Osteoblast (primary cell): Measurements from ENCODE around the gene TNS3. TPM values are rescaled to one million over a fixed set of nuclear protein-coding genes. Genes with fewer than 3 reads are reported as not detected.

Experiments
- DNase-seq: peaks from one replicate; pipeline ENCODE4 v3.0.0; 2011; ENCODE audit warnings: low spot score, mixed read lengths; ENCODE audit not compliant: insufficient read length; ENCODE audit errors: missing footprints
- H2AFZ ChIP-seq: 2 replicates; pipeline ENCODE4 v1.6.0; 2011; ENCODE audit warnings: mild to moderate bottlenecking, low read length
- H3K27ac ChIP-seq: 2 replicates; pipeline ENCODE4 v1.5.1; 2011; ENCODE audit warnings: mild to moderate bottlenecking, low read depth, low read length, moderate library complexity
- H3K27me3 ChIP-seq: 2 replicates; pipeline ENCODE4 v1.6.0; 2012; ENCODE audit warnings: mild to moderate bottlenecking, control low read depth, inconsistent platforms, low read length, moderate library complexity; ENCODE audit not compliant: insufficient read depth
- H3K36me3 ChIP-seq: 2 replicates; pipeline ENCODE4 v1.5.1; 2011; ENCODE audit warnings: mild to moderate bottlenecking, low read length, control low read depth, moderate library complexity; ENCODE audit not compliant: insufficient read depth
- H3K4me1 ChIP-seq: 2 replicates; pipeline ENCODE4 v1.5.1; 2011; ENCODE audit warnings: mild to moderate bottlenecking, low read length, control low read depth, moderate library complexity; ENCODE audit not compliant: insufficient read depth
- H3K4me2 ChIP-seq: 2 replicates; pipeline ENCODE4 v1.6.0; 2011; ENCODE audit warnings: mild to moderate bottlenecking, low read length; ENCODE audit not compliant: insufficient read depth
- H3K4me3 ChIP-seq: fragments of 200-600 bp; sonication (generic); 3 replicates; pipeline ENCODE4 v1.5.1; 2012; ENCODE audit warnings: mild to moderate bottlenecking, low read length, inconsistent platforms; ENCODE audit not compliant: insufficient read depth
- H3K79me2 ChIP-seq: 2 replicates; pipeline ENCODE4 v1.6.0; 2012; ENCODE audit warnings: mild to moderate bottlenecking, low read length, control low read depth, inconsistent platforms; ENCODE audit not compliant: insufficient read depth
- H3K9me3 ChIP-seq: 2 replicates; pipeline ENCODE4 v1.5.1; 2011; ENCODE audit warnings: low read depth, low read length, control low read depth
- H4K20me1 ChIP-seq: 2 replicates; pipeline ENCODE4 v1.6.0; 2012; ENCODE audit warnings: mild to moderate bottlenecking, low read length, control low read depth; ENCODE audit not compliant: insufficient read depth
- total RNA-seq: library from RNA; depleted of rRNA; stranded (reverse); fragments of >200 nt; gene quantifications from 2 replicates; pipeline ENCODE4 v1.2.3, GENCODE V29; 2012
- TF ChIP-seq, protein P1 (sequence below): IDR thresholded peaks from 2 replicates; pipeline ENCODE4 v1.5.1; 2011; ENCODE audit warnings: mild to moderate bottlenecking, low read depth, low read length, moderate library complexity; ENCODE audit errors: extremely low read depth

The TNS3 gene
- total RNA-seq, 1 donor = 67.3 TPM

DNA sequence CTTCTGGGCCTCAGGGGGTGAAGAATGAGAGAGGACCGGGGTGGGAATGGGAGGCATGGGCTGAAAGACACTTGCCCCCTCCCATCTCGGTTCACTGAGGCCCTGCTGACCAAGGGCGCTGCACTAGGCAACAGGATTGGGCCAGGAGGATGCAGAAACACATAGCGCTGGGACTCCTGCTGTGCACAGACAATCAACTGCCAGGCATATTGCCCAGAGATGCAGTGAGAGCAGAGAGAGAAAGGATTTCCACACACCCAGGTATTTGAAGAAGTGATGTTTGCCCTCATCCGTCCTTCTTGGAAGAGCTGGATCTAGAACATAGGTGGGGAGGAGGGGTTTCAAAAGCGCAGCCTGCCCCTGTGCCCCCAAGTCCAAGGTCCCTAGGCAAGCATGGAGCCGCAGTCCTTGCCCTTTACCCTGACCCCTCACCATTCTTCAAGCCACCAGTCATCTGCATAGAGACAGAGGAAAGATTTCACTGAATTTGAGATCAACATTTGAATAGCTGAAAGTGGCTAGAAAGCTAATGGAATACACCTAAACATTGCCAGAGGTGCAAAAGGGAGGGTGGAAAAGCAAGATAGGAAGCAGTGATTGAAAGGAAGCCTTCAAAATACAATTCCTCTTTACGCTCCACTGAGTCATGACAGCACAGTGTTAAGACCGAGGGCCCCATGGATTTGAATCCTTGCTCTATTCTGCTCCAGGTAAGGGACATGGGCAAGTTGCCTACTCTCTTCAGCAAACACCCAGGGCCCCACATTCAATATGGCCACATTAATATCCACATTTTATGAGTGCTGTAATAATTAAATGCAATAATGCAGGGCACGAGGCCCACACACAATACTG is 44.2 kb upstream of the TNS3 start:
- DNase-seq = peak; percentile 17
- TF ChIP-seq, protein P1, sequence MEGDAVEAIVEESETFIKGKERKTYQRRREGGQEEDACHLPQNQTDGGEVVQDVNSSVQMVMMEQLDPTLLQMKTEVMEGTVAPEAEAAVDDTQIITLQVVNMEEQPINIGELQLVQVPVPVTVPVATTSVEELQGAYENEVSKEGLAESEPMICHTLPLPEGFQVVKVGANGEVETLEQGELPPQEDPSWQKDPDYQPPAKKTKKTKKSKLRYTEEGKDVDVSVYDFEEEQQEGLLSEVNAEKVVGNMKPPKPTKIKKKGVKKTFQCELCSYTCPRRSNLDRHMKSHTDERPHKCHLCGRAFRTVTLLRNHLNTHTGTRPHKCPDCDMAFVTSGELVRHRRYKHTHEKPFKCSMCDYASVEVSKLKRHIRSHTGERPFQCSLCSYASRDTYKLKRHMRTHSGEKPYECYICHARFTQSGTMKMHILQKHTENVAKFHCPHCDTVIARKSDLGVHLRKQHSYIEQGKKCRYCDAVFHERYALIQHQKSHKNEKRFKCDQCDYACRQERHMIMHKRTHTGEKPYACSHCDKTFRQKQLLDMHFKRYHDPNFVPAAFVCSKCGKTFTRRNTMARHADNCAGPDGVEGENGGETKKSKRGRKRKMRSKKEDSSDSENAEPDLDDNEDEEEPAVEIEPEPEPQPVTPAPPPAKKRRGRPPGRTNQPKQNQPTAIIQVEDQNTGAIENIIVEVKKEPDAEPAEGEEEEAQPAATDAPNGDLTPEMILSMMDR = no peak

DNA sequence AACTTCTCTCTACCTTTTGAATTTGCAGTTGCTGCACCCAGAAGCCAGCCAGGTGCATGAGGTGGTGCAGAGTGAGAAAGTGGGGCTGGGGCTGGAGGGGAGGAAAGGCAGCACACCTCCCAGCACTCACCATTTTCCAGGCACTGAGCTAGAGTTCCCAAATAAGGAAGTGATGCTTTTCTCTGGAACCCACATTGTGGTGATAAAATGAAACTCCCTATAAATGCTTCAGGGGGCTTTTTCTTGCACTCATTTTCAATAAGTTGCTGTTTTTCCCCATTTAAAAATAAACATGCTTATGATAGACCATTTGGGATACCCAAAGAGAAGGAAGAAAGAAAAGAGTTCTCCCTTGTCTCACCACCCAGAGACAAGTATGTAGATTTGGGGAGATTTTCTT is 42.8 kb upstream of the TNS3 start:
- H3K9me3 ChIP-seq = no peaks in the 10 kb centered on the region
- H3K79me2 ChIP-seq = no peaks in the 10 kb centered on the region
- no peak overlapping the region for H3K4me3 ChIP-seq
- H3K27me3 ChIP-seq = no peaks in the 10 kb centered on the region
- H3K4me1 ChIP-seq = peaks cover 14% of the 10 kb centered on the region
- no peak overlapping the region for H2AFZ ChIP-seq
- no peaks in the 10 kb centered on the region for H4K20me1 ChIP-seq
- H3K4me2 ChIP-seq = no peak overlapping the region
- H3K27ac ChIP-seq = no peak overlapping the region
- no peaks in the 10 kb centered on the region for H3K36me3 ChIP-seq
- DNase-seq = peak; percentile 9
- TF ChIP-seq, protein P1 = no peak

More for the DNA sequence above, 44.2 kb upstream of the TNS3 start:
- Histone ChIP-seq H3K27ac (no peak overlapping the region), H3K27me3 (no peaks in the 10 kb centered on the region), H3K4me3 (no peak overlapping the region), H3K4me1 (peaks cover 14% of the 10 kb centered on the region), H3K36me3 (no peaks in the 10 kb centered on the region), H4K20me1 (no peaks in the 10 kb centered on the region), H2AFZ (no peak overlapping the region), H3K79me2 (no peaks in the 10 kb centered on the region), H3K4me2 (no peak overlapping the region), H3K9me3 (no peaks in the 10 kb centered on the region)

DNA sequence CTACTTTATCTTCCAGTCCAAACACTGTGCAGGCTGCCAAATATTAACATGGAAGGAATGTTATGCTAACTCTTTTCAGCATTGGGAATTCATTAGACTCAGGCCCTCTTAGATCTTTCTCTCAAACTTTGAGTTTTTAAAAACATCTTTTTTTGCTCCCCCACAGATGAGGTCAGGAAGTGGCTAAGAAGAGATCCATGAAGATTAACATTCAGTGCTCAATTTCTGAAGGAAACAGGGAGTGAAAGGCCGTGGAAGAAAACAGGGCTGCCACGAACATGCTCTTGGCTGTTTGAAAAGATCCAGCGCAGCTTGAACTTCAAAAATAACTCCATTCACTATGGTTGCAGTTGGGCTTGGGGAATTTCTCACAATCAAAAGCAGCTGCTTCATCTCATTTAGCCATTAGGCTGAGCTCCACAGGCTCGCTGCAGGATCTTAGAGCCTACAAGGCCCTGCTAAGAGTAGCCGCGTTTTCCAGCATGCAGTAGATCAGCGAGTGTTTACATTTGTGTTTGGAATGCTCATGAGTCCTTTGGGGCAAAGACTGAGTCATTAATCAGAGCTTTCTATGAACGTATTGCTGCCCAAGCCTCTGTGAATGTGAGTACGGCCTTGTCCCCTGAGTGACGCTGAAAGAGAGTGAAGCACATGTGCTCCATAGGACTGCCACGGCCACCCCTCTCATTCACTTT is 41.2 kb upstream of the TNS3 start:
- Histone ChIP-seq H3K27me3 (no peaks in the 10 kb centered on the region), H3K4me2 (peak overlapping the region; percentile 56), H3K9me3 (no peaks in the 10 kb centered on the region), H3K4me3 (no peak overlapping the region), H2AFZ (peak overlapping the region; percentile 45), H3K4me1 (peaks cover 14% of the 10 kb centered on the region), H3K36me3 (no peaks in the 10 kb centered on the region), H3K27ac (peak overlapping the region; percentile 80), H3K79me2 (no peaks in the 10 kb centered on the region), H4K20me1 (no peaks in the 10 kb centered on the region)
- DNase-seq = peak; percentile 97
- TF ChIP-seq, protein P1 = no peak

DNA sequence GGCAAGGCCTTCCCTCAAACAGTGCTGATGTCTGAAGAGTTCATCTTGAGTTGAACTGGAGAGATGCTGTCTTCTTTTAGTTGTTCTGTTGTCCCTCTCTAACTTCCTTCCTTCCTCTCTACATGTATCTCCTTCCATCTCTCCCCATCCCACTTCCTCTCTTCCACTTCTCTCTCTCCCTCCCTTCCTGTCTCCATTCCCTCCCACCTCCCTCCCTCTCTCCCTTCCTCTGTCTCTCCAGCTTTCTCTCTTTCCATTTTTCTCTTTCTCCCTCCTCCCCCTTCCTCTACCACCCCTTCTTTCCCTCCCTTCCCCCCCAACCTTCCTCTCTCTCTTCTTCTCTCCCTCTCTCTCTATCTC is 40.7 kb upstream of the TNS3 start:
- no peak for DNase-seq
- Histone ChIP-seq H3K36me3 (no peaks in the 10 kb centered on the region), H3K79me2 (no peaks in the 10 kb centered on the region), H2AFZ (peak overlapping the region; percentile 54), H3K4me2 (peak overlapping the region; percentile 56), H4K20me1 (no peaks in the 10 kb centered on the region), H3K4me1 (peaks cover 14% of the 10 kb centered on the region), H3K27ac (peak overlapping the region; percentile 80), H3K9me3 (no peaks in the 10 kb centered on the region), H3K27me3 (no peaks in the 10 kb centered on the region), H3K4me3 (no peak overlapping the region)
- TF ChIP-seq, protein P1 = no peak
